Measurements from ENCODE around the gene ARMC7. TPM values are rescaled to one million over a fixed set of nuclear protein-coding genes. Genes with fewer than 3 reads are reported as not detected.

ARMC7 gene
- total and polyA plus RNA-seq, 10 donors: 7.8 to 19.2 (median 14.4) TPM

- TF ChIP-seq CTCF (IDR thresholded peaks at IDR 0.05 in 8 of 11, conservative IDR thresholded peaks at IDR 0.05 in 3 of 11): no peak
- TF ChIP-seq POLR2AphosphoS5 (IDR thresholded peaks at IDR 0.05): no peak
- TF ChIP-seq POLR2A (IDR thresholded peaks at IDR 0.05): no peak
- H3K4me1 ChIP-seq: peaks cover 9 to 90% (median 36%) of the 10 kb centered on the region in 6 donors
- 89 to 94% (median 91%) methylated on average over 4 of the region's 4 CpGs for WGBS, 5 donors
- no peak overlapping the region for H3K27ac ChIP-seq
- no peak overlapping the region for H3K4me3 ChIP-seq
- H3K9me3 ChIP-seq: no peaks in the 10 kb centered on the region
- peak; percentile 14 for DNase-seq
- peaks cover 3 to 98% (median 64%) of the 10 kb centered on the region in 6 donors for H3K36me3 ChIP-seq
- H3K27me3 ChIP-seq (replicated peaks in 1 of 7): no peaks in the 10 kb centered on the region
- intact Hi-C loops (cut with DNase I; ENCODE audit: low total_unique reads): loop anchor here (10.0 kb wide), 1 partner anchor 59 kb away; no protein-coding TSS in a partner anchor
Measured at GRCh38 chr17:75173526-75173925, 63.8 kb downstream of the ARMC7 start.

- Histone ChIP-seq H3K27ac (no peak overlapping the region), H3K27me3 (replicated peaks in 1 of 7) (no peaks in the 10 kb centered on the region), H3K36me3 (peaks cover 3 to 98% (median 67%) of the 10 kb centered on the region in 6 donors), H3K9me3 (no peaks in the 10 kb centered on the region), H3K4me1 (peaks cover 12 to 92% (median 48%) of the 10 kb centered on the region in 6 donors), H3K4me3 (no peak overlapping the region)
- 94 to 96% (median 95%) methylated on average over 11 of the region's 11 CpGs for WGBS, 5 donors
- TF ChIP-seq CTCF (IDR thresholded peaks at IDR 0.05 in 8 of 11, conservative IDR thresholded peaks at IDR 0.05 in 3 of 11): no peak
- no peak for TF ChIP-seq POLR2AphosphoS5 (IDR thresholded peaks at IDR 0.05)
- TF ChIP-seq POLR2A (IDR thresholded peaks at IDR 0.05): no peak
- intact Hi-C loops (cut with DNase I; ENCODE audit: low total_unique reads): loop anchor here (10.0 kb wide), 1 partner anchor 60 kb away; no protein-coding TSS in a partner anchor
- DNase-seq: peak; percentile 43
Measured at GRCh38 chr17:75174996-75175395, 65.2 kb downstream of the ARMC7 start.

- intact Hi-C loops (cut with DNase I; ENCODE audit: low total_unique reads): loop anchor here (10.0 kb wide), 1 partner anchor 62 kb away; no protein-coding TSS in a partner anchor
- no peaks in the 10 kb centered on the region for H3K27me3 ChIP-seq (replicated peaks in 1 of 7)
- TF ChIP-seq POLR2A (IDR thresholded peaks at IDR 0.05) (no peak), POLR2AphosphoS5 (IDR thresholded peaks at IDR 0.05) (no peak), CTCF (IDR thresholded peaks at IDR 0.05 in 8 of 11, conservative IDR thresholded peaks at IDR 0.05 in 3 of 11) (no peak)
- H3K9me3 ChIP-seq: no peaks in the 10 kb centered on the region
- H3K4me1 ChIP-seq: peaks cover 12 to 92% (median 53%) of the 10 kb centered on the region in 6 donors
- peaks cover 3 to 87% (median 64%) of the 10 kb centered on the region in 6 donors for H3K36me3 ChIP-seq
- H3K27ac ChIP-seq: peak overlapping the region in 1 of 8 donors; percentile 30
- 79 to 91% (median 86%) methylated on average over 5 of the region's 5 CpGs for WGBS, 5 donors
- H3K4me3 ChIP-seq: no peak overlapping the region
- DNase-seq: no peak
Measured at GRCh38 chr17:75176625-75177024, 66.9 kb downstream of the ARMC7 start.

- Histone ChIP-seq H3K27ac (peak overlapping the region in 2 of 8 donors; percentile 4 to 9), H3K27me3 (replicated peaks in 1 of 7) (no peaks in the 10 kb centered on the region), H3K4me3 (no peak overlapping the region), H3K4me1 (peaks cover 13 to 85% (median 51%) of the 10 kb centered on the region in 6 donors), H3K9me3 (no peaks in the 10 kb centered on the region), H3K36me3 (peaks cover 3 to 70% (median 50%) of the 10 kb centered on the region in 6 donors)
- DNase-seq: peak; percentile 29
- TF ChIP-seq CTCF (IDR thresholded peaks at IDR 0.05 in 8 of 11, conservative IDR thresholded peaks at IDR 0.05 in 3 of 11): no peak
- TF ChIP-seq POLR2AphosphoS5 (IDR thresholded peaks at IDR 0.05): no peak
- TF ChIP-seq POLR2A (IDR thresholded peaks at IDR 0.05): no peak
- intact Hi-C loops (cut with DNase I; ENCODE audit: low total_unique reads): loop anchor here (10.0 kb wide), 1 partner anchor 64 kb away; no protein-coding TSS in a partner anchor
- 78 to 93% (median 90%) methylated on average over 6 of the region's 6 CpGs for WGBS, 5 donors
Measured at GRCh38 chr17:75178453-75178852, 68.7 kb downstream of the ARMC7 start.

All from spleen (tissue), 11 donors.